Measurements from ENCODE around the gene PPP2R5D.

GRCh38 chr6:43020052-43020705, 35.8 kb downstream of the PPP2R5D start:
- no peak for TF ChIP-seq POLR2A (IDR thresholded peaks at IDR 0.05; ENCODE audit: low read length)
- TF ChIP-seq GATA1 (IDR thresholded peaks at IDR 0.05; ENCODE audit: low read depth, low read length), result no peak

All from erythroblast (primary cell).